Activated gamma-delta T cell (primary cell): Measurements from ENCODE around the gene TXNDC5.
"Not testable (repeated sequence)": the region's sequence is repeated elsewhere in the genome, so short reads cannot be mapped to it uniquely, and the experiment has no call there.

Experiments used
- DNase-seq: peaks from one replicate; lab custom pipeline; 2025; lab: John Stamatoyannopoulos, UW

Gene TXNDC5

GRCh38 chr6:7914311-7914710 is 3.7 kb upstream of the TXNDC5 start:
- DNase-seq = no peak

GRCh38 chr6:7912736-7913517 is 2.3 kb upstream of the TXNDC5 start:
- DNase-seq = no peak

- DNase-seq = no peak
These were observed 1.4 kb upstream of the TXNDC5 start for GRCh38 chr6:7912024-7912423.

GRCh38 chr6:7911345-7911725 is 747 bp upstream of the TXNDC5 start:
- DNase-seq = no peak

GRCh38 chr6:7910298-7910653 is 312 bp downstream of the TXNDC5 start:
- no peak for DNase-seq

- no peak for DNase-seq
These were observed 988 bp downstream of the TXNDC5 start for GRCh38 chr6:7909323-7910276.

GRCh38 chr6:7907159-7907558 is 3.4 kb downstream of the TXNDC5 start:
- no peak for DNase-seq

- DNase-seq = no peak
These were observed 3.8 kb downstream of the TXNDC5 start for GRCh38 chr6:7906741-7907140.

- no peak for DNase-seq
These were observed 5.2 kb downstream of the TXNDC5 start for GRCh38 chr6:7905416-7905815.

- no peak for DNase-seq
These were observed 5.8 kb downstream of the TXNDC5 start for GRCh38 chr6:7904654-7905319.

GRCh38 chr6:7903673-7904072 is 6.9 kb downstream of the TXNDC5 start:
- DNase-seq = no peak

GRCh38 chr6:7902867-7903266 is 7.7 kb downstream of the TXNDC5 start:
- DNase-seq = no peak

- DNase-seq = no peak
These were observed 8.4 kb downstream of the TXNDC5 start for GRCh38 chr6:7902221-7902620.

GRCh38 chr6:7901780-7902179 is 8.8 kb downstream of the TXNDC5 start:
- no peak for DNase-seq

- no peak for DNase-seq
These were observed 9.5 kb downstream of the TXNDC5 start for GRCh38 chr6:7901056-7901455.

GRCh38 chr6:7900621-7901020 is 10.0 kb downstream of the TXNDC5 start:
- no peak for DNase-seq

GRCh38 chr6:7899889-7900213 is 10.7 kb downstream of the TXNDC5 start:
- no peak for DNase-seq

- DNase-seq = no peak
These were observed 11.3 kb downstream of the TXNDC5 start for GRCh38 chr6:7899101-7899888.

GRCh38 chr6:7898193-7898586 is 12.4 kb downstream of the TXNDC5 start:
- DNase-seq = not testable (repeated sequence)

GRCh38 chr6:7897461-7898192 is 13.0 kb downstream of the TXNDC5 start:
- no peak for DNase-seq

GRCh38 chr6:7896465-7896987 is 14.1 kb downstream of the TXNDC5 start:
- DNase-seq = no peak
